Omental fat pad (tissue), 4 donors: ENCODE measurements around the gene KLHL26. TPM values are rescaled to one million over a fixed set of nuclear protein-coding genes. Genes with fewer than 3 reads are reported as not detected.
A peak's percentile ranks its signal among the peaks of the same experiment; 100 is the strongest.
"Not testable (repeated sequence)": the region's sequence is repeated elsewhere in the genome, so short reads cannot be mapped to it uniquely, and the experiment has no call there.

Source experiments
- ATAC-seq: fragments of 150-250 bp; one replicate; pipeline ENCODE4 v1.9.1; 2016; ENCODE audit warnings: mild to moderate bottlenecking, moderate library complexity; ENCODE audit not compliant: low FRiP score
- DNase-seq: peaks from one replicate; pipeline ENCODE4 v3.0.0-alpha.2; 2019; ENCODE audit warnings: low spot score
- total RNA-seq, 4 donors: library from RNA; depleted of rRNA; stranded (reverse); fragments of >200 nt; gene quantifications; one replicate each; pipeline ENCODE4 v1.1.0, GENCODE V29; 2016
- TF ChIP-seq, protein P1 (sequence below), 3 donors: fragments of 450-650 bp; IDR thresholded peaks; one replicate each; pipeline ENCODE4 v1.5.1; 2016 to 2017; ENCODE audit warnings: antibody characterized with exemption in 3 of 3, mild to moderate bottlenecking in 3 of 3, moderate library complexity in 2 of 3

Gene KLHL26
- total RNA-seq, 4 donors from 2014 or later: 6.3 to 17.8 (median 11.6) TPM

DNA sequence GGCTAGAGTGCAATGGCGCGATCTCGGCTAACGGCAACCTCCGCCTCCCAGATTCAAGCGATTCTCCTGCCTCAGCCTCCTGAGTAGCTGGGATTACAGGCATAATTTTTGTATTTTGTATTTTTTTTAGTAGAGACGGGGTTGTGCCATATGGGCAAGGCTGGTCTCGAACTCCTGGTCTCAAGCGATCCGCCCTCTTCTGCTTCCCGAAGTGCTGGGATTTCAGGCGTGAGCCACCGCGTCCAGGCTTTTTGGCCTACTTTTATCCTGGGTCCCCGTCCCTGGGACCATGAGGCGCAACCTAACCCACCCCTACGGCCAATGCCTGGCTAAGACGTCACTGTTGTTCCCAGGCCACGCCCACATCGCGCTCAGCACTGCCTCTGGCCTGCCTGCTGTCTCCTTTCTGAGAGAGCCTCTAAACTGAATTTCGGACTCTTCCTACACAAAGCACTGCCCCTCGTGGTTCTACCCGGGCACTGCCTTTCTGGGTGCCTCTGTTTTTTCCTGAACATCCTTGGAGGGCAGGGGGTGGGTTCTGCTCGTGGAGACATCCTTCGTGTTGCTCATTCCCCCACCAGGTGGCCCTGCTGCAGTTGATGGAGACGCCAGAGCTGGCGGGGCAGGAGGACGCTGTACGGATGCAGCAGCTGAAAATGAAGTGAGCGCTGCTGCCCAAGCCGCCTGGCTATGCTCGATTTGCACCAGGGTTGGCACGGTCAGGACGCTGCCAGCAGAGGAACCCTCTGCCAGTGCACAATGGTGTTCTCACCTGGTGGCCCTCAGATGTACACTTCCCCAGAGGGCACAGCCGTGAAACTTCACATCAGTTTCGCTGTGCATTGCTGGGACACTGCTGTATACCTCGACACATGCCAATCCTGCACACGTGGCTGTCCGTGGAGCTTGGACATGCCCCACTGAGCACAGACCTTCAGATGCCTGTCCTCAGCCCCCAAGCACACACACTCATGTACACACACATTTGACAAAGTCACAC lies 46.3 kb upstream of the KLHL26 start:
- ATAC-seq (no peak), DNase-seq (no peak)
- TF ChIP-seq, protein P1, sequence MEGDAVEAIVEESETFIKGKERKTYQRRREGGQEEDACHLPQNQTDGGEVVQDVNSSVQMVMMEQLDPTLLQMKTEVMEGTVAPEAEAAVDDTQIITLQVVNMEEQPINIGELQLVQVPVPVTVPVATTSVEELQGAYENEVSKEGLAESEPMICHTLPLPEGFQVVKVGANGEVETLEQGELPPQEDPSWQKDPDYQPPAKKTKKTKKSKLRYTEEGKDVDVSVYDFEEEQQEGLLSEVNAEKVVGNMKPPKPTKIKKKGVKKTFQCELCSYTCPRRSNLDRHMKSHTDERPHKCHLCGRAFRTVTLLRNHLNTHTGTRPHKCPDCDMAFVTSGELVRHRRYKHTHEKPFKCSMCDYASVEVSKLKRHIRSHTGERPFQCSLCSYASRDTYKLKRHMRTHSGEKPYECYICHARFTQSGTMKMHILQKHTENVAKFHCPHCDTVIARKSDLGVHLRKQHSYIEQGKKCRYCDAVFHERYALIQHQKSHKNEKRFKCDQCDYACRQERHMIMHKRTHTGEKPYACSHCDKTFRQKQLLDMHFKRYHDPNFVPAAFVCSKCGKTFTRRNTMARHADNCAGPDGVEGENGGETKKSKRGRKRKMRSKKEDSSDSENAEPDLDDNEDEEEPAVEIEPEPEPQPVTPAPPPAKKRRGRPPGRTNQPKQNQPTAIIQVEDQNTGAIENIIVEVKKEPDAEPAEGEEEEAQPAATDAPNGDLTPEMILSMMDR (IDR thresholded peaks at IDR 0.05): no peak

- DNase-seq (no peak), ATAC-seq (no peak)
- TF ChIP-seq, protein P1 (IDR thresholded peaks at IDR 0.05): no peak
Observed at GRCh38 chr19:18591735-18592385, 45.0 kb upstream of the KLHL26 start.

- not testable (repeated sequence) for DNase-seq, ATAC-seq
Observed at GRCh38 chr19:18592732-18593131, 44.1 kb upstream of the KLHL26 start.

DNA sequence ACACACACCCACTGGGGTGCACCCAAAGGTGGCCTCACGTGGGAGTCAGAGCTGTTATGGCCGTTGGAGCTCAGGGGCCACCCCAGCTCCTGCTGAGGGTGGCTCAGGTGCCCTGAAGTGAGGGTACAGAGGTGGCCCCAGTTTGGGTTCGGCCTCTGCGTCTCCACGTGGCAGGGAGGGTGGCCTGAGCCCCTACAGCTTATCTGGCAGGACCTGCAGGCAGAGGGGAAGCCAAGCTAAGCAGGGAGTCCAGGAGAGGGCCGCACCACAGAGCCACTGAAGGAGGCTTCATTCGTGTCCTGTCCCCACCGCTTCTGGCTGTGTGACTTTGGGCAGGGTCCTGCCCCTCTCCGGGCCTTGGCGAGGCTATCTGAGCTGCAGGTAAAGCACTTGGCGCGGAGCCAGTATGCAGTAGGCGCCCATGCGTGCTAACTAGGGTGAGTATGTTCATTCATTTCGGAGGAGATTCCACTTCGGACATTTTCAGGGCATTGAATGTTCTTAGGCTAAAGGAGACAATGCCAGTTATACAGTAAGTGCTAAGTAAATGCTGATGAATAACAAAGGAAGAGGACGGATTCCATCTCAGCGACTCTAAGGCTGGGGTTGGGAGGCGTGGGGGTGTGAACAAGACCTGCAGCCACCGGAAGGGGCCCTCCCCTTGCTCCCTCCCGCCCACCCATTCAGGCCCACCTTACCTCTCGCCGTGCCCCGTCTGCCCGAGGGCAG lies 43.3 kb upstream of the KLHL26 start:
- DNase-seq: no peak
- ATAC-seq: no peak
- TF ChIP-seq, protein P1 (IDR thresholded peaks at IDR 0.05): no peak

GRCh38 chr19:18594096-18594823 lies 42.6 kb upstream of the KLHL26 start:
- peak; percentile 83 for ATAC-seq
- no peak for DNase-seq
- TF ChIP-seq, protein P1 (IDR thresholded peaks at IDR 0.05): peak in 2 of 3 donors; percentile 34 to 80

DNA sequence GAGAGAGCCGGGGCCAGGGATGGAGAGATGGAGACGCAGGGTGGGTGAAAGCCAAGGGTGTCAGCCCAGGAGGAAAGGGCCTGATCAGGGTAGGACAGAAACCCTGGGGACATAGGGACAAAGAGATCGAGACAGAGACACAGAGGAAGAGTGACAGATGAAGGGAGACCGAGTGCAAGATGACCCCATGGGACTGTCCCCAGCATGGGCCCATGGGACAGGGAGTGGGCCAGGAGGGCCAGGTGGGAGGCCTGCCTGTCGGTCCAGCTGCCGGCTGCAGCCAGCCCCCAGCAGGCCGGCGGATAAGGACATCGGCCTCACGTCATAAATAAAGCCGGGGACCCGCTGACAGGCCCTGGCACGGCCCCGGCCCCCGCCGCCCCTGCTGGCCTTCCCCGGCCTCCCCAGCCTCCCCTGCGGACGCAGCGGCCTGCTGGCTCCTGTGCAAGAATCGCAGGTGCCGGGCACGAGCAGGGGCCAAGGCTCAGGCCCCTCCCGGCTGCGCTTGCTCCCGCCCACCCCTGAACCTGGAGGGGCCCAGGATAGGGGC lies 41.9 kb upstream of the KLHL26 start:
- no peak for ATAC-seq
- no peak for DNase-seq
- TF ChIP-seq, protein P1 (IDR thresholded peaks at IDR 0.05): no peak
